ENCODE data around the gene TMSB10.

The TMSB10 gene

DNA sequence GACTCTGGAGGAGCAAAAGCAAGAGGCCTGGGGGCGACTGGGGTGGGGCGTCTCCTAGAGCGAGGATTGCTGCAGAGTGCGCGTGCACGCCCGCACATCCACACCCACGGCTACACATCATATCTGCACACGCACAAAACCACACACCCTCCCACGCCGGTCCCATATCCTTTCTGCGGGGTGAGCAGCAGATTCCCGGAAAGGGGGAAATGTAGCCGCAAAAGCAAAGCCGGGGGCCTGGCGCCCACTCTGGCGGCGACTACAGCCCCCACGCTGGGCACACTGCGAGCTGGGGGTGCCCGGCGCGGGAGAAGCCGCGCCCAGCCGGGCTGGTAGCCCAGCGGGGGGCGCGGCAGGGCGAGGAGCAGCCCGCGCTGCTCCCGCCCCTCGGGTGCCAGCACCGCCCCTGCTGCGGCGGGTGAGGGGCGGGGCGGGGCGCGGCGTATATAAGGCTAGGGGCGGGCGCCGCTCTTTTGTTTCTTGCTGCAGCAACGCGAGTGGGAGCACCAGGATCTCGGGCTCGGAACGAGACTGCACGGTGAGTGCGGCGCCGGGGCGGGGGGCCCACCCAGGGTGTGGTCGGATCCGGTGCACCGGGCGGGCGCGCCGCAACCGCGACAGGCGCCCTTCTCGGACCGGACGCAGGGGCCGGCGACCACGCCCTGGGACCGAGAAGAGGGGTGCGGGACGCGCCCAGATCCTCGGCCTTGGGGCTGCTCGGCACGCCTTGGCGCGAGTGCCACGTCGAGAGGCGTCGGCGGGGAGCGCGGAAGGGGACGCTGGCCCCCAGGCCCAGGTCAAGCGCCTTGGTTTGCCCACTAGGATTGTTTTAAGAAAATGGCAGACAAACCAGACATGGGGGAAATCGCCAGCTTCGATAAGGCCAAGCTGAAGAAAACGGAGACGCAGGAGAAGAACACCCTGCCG lies at the start of gene TMSB10:
TMSB10 (plus strand) TSS at position 476 of the 927 bp plus-strand sequence.
- POLR2A ChIA-PET, result interaction anchor here (0.6 to 3.4 kb wide), 7 partner anchors 8 to 298 kb away, joined by 3 to 34 read pairs (median 4); partner anchors contain the start of gene KCMF1
- DNase-seq (ENCODE audit: extremely low spot score), result peak; percentile 90
- TF ChIP-seq FOXM1 (IDR thresholded peaks at IDR 0.05; ENCODE audit: borderline replicate concordance) (peak; percentile 22; the same call in 1 of the 2 replicates), CTBP1 (IDR thresholded peaks at IDR 0.05; ENCODE audit: borderline replicate concordance) (no peak)
- CTCF ChIA-PET, result interaction anchor here (1.0 to 3.6 kb wide), 3 partner anchors 12 to 21 kb away, joined by 3 to 20 read pairs (median 5); no protein-coding TSS in a partner anchor

GRCh38 chr2:84855731-84856130 lies 49.7 kb upstream of the TMSB10 start:
- DNase-seq (ENCODE audit: extremely low spot score), result no peak
- ChIA-PET CTCF (interaction anchor here (0.5 kb wide), 1 partner anchor 174 kb away, joined by 3 read pairs; no protein-coding TSS in a partner anchor), POLR2A (no interaction called here)
- TF ChIP-seq TARDBP (IDR thresholded peaks at IDR 0.05) (no peak), SUZ12 (IDR thresholded peaks at IDR 0.05) (no peak), L3MBTL2 (conservative IDR thresholded peaks at IDR 0.05) (no peak), SP1 (IDR thresholded peaks at IDR 0.05) (no peak), LEF1 (IDR thresholded peaks at IDR 0.05; ENCODE audit: borderline replicate concordance) (no peak), FOXA1 (IDR thresholded peaks at IDR 0.05) (no peak)
- TF ChIP-seq, protein P1, sequence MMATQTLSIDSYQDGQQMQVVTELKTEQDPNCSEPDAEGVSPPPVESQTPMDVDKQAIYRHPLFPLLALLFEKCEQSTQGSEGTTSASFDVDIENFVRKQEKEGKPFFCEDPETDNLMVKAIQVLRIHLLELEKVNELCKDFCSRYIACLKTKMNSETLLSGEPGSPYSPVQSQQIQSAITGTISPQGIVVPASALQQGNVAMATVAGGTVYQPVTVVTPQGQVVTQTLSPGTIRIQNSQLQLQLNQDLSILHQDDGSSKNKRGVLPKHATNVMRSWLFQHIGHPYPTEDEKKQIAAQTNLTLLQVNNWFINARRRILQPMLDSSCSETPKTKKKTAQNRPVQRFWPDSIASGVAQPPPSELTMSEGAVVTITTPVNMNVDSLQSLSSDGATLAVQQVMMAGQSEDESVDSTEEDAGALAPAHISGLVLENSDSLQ (IDR thresholded peaks at IDR 0.05), result no peak

- ChIA-PET CTCF (no interaction called here), POLR2A (no interaction called here)
- no peak for DNase-seq (ENCODE audit: extremely low spot score)
- no peak for TF ChIP-seq FOXA1 (IDR thresholded peaks at IDR 0.05)
- TF ChIP-seq FOXK2 (IDR thresholded peaks at IDR 0.05), result no peak
- TF ChIP-seq TARDBP (IDR thresholded peaks at IDR 0.05), result no peak
- TF ChIP-seq L3MBTL2 (conservative IDR thresholded peaks at IDR 0.05), result no peak
- no peak for TF ChIP-seq ELF4 (IDR thresholded peaks at IDR 0.05)
- TF ChIP-seq NFRKB (IDR thresholded peaks at IDR 0.05), result no peak
- TF ChIP-seq, protein P1 (IDR thresholded peaks at IDR 0.05), result no peak
- TF ChIP-seq HDGF (IDR thresholded peaks at IDR 0.05; ENCODE audit: borderline replicate concordance), result no peak
Observed at GRCh38 chr2:84856787-84857186, 48.7 kb upstream of the TMSB10 start.

DNA sequence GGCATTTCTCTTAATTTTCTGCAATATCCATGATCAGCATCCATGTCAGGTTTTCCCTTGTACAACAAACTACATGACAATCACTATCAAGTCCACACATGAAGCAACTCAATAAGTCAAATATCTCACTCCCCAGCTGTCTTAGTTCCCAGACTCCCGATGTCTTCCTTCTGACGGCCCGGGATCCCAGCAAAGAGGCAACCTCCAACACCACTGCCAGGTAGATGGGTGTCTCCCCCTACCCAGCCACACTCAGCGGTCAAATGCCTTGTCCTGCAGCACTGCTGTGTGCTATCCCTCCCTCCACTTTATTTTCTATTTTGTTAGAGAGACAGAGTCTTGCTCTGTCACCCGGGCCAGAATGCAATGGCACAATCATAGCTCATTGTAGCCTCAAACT lies 47.9 kb upstream of the TMSB10 start:
- CTCF ChIA-PET, result interaction anchor here (0.9 kb wide), 1 partner anchor 68 kb away, joined by 3 read pairs; no protein-coding TSS in a partner anchor
- TF ChIP-seq TARDBP (IDR thresholded peaks at IDR 0.05), result no peak
- TF ChIP-seq ZNF384 (IDR thresholded peaks at IDR 0.05), result no peak
- no peak for TF ChIP-seq SUZ12 (IDR thresholded peaks at IDR 0.05)
- TF ChIP-seq L3MBTL2 (conservative IDR thresholded peaks at IDR 0.05), result no peak
- no peak for TF ChIP-seq CTBP1 (IDR thresholded peaks at IDR 0.05; ENCODE audit: borderline replicate concordance)
- no peak for TF ChIP-seq FOXM1 (IDR thresholded peaks at IDR 0.05; ENCODE audit: borderline replicate concordance)
- no peak for TF ChIP-seq LEF1 (IDR thresholded peaks at IDR 0.05; ENCODE audit: borderline replicate concordance)
- TF ChIP-seq ARNT (IDR thresholded peaks at IDR 0.05), result no peak
- TF ChIP-seq BHLHE40 (IDR thresholded peaks at IDR 0.05; ENCODE audit: borderline replicate concordance), result no peak
- TF ChIP-seq, protein P1 (IDR thresholded peaks at IDR 0.05), result no peak
- no peak for TF ChIP-seq ELF4 (IDR thresholded peaks at IDR 0.05)
- no peak for TF ChIP-seq FOXA1 (IDR thresholded peaks at IDR 0.05)
- TF ChIP-seq FOXK2 (IDR thresholded peaks at IDR 0.05), result no peak
- POLR2A ChIA-PET, result no interaction called here
- DNase-seq (ENCODE audit: extremely low spot score), result no peak

DNA sequence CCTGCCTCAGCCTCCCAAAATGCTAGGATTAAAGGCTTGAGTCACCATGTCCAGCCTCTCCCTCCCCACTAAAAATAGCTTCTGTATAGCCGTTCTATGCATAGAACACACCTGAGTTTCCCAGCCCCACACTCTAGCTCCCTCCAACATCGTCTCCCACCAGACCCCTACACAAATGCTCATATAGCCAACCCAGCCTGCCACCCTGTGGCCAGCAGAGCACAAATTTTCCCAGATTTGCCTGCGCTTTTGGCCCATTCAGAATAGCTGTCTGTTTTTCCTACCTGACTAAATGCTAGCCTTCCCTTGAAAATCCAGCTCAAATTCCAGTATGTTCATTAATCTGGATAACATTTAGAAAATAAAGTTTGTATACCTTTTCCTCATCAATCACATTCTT lies 47.3 kb upstream of the TMSB10 start:
- POLR2A ChIA-PET, result no interaction called here
- TF ChIP-seq FOXM1 (IDR thresholded peaks at IDR 0.05; ENCODE audit: borderline replicate concordance) (no peak), ARNT (IDR thresholded peaks at IDR 0.05) (no peak), BHLHE40 (IDR thresholded peaks at IDR 0.05; ENCODE audit: borderline replicate concordance) (no peak), HDGF (IDR thresholded peaks at IDR 0.05; ENCODE audit: borderline replicate concordance) (no peak)
- TF ChIP-seq, protein P1 (IDR thresholded peaks at IDR 0.05), result no peak
- peak; percentile 17 for DNase-seq (ENCODE audit: extremely low spot score)
- CTCF ChIA-PET, result interaction anchor here (0.6 to 0.9 kb wide), 2 partner anchors 49 to 68 kb away, joined by 3 read pairs; no protein-coding TSS in a partner anchor

DNA sequence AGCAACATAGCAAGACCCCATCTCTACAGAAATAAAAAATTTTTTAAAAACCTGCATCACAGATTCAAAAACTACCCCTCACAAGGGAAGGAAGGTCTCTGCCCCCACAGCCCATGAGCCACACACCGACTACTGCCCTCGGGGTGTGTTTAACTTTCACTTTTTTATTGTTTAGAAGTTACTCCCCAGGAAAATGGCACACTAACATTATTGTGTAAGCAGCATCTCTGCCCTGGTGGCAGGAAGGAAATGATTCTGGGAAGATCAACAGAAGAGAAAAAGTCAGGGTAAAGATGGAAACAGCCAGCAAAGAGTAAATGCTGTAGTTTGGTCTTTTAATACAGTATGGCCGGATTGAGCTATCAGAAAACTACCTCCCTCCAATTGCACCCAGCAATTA lies 46.5 kb upstream of the TMSB10 start:
- CTCF ChIA-PET, result interaction anchor here (0.6 kb wide), 1 partner anchor 48 kb away, joined by 3 read pairs; no protein-coding TSS in a partner anchor
- TF ChIP-seq SUZ12 (IDR thresholded peaks at IDR 0.05) (no peak), FOXK2 (IDR thresholded peaks at IDR 0.05) (no peak), ARNT (IDR thresholded peaks at IDR 0.05) (no peak), CTBP1 (IDR thresholded peaks at IDR 0.05; ENCODE audit: borderline replicate concordance) (no peak), NFRKB (IDR thresholded peaks at IDR 0.05) (no peak), ZNF384 (IDR thresholded peaks at IDR 0.05) (no peak), TARDBP (IDR thresholded peaks at IDR 0.05) (no peak), FOXM1 (IDR thresholded peaks at IDR 0.05; ENCODE audit: borderline replicate concordance) (no peak), L3MBTL2 (conservative IDR thresholded peaks at IDR 0.05) (no peak), ELF4 (IDR thresholded peaks at IDR 0.05) (no peak)
- TF ChIP-seq, protein P1 (IDR thresholded peaks at IDR 0.05), result no peak
- POLR2A ChIA-PET, result no interaction called here
- no peak for DNase-seq (ENCODE audit: extremely low spot score)

All from HEK293T (cell line).